ENCODE data around the gene HIVEP1. TPM values are rescaled to one million over a fixed set of nuclear protein-coding genes. Genes with fewer than 3 reads are reported as not detected.

HIVEP1 gene
- polyA plus RNA-seq, 3 donors = 1.7 to 8.7 (median 2.7) TPM

- Histone ChIP-seq H3K9me3 (replicated peaks in 1 of 2; ENCODE audit: control insufficient read depth in 1 of 2, insufficient read depth in 1 of 2, low read length in 2 of 2) (peaks cover 6 to 9% of the 10 kb centered on the region in 2 donors), H4K20me1 (ENCODE audit: insufficient read depth, low read length) (no peaks in the 10 kb centered on the region), H3K4me3 (replicated peaks in 1 of 3; ENCODE audit: low read depth in 2 of 3, low read length in 3 of 3) (no peak overlapping the region), H3K4me2 (replicated peaks; ENCODE audit: extremely low read depth, low read length, poor library complexity, severe bottlenecking) (no peak overlapping the region), H3K27me3 (ENCODE audit: control insufficient read depth in 2 of 2, insufficient read depth in 2 of 2, low read length in 2 of 2) (no peaks in the 10 kb centered on the region), H3K9ac (ENCODE audit: insufficient read depth, low read length, poor library complexity, severe bottlenecking) (no peak overlapping the region), H3K36me3 (replicated peaks in 1 of 2; ENCODE audit: control insufficient read depth in 1 of 2, insufficient read depth in 2 of 2, low read length in 2 of 2) (peaks cover 0 to 9% of the 10 kb centered on the region in 2 donors), H3K79me2 (ENCODE audit: insufficient read depth, low read length) (no peaks in the 10 kb centered on the region), H2AFZ (ENCODE audit: insufficient read depth, low read depth, low read length, poor library complexity, severe bottlenecking) (no peak overlapping the region), H3K4me1 (ENCODE audit: control insufficient read depth in 1 of 2, insufficient read depth in 2 of 2, low read length in 2 of 2) (no peaks in the 10 kb centered on the region), H3K27ac (ENCODE audit: low read depth in 1 of 2, low read length in 2 of 2) (no peak overlapping the region)
- Mint-ChIP-seq H3K4me1 (peaks cover 8% of the 10 kb centered on the region), H3K27me3 (ENCODE audit: low read depth in 3 of 3) (peaks cover 0 to 2% (median 2%) of the 10 kb centered on the region in 3 donors), H3K27ac (no peak overlapping the region), H3K9me3 (peaks cover 11 to 21% (median 17%) of the 10 kb centered on the region in 7 donors), H3K4me3 (no peak overlapping the region), H3K36me3 (peaks cover 46 to 52% of the 10 kb centered on the region in 2 donors)
- WGBS (ENCODE audit: insufficient coverage) = no CpG with 5 or more reads among the region's 4 CpGs
- TF ChIP-seq CTCF (IDR thresholded peaks at IDR 0.05) = no peak
- no peak for DNase-seq
- intact Hi-C loops (cut with micrococcal nuclease) = no loop called here
Measured at GRCh38 chr6:12026120-12026519, 14.0 kb downstream of the HIVEP1 start.

GRCh38 chr6:12026833-12027232, 14.7 kb downstream of the HIVEP1 start:
- no peaks in the 10 kb centered on the region for H4K20me1 ChIP-seq (ENCODE audit: insufficient read depth, low read length)
- no peak overlapping the region for H3K9ac ChIP-seq (ENCODE audit: insufficient read depth, low read length, poor library complexity, severe bottlenecking)
- no peak for TF ChIP-seq CTCF (IDR thresholded peaks at IDR 0.05)
- H3K4me1 Mint-ChIP-seq = peaks cover 5% of the 10 kb centered on the region
- no peaks in the 10 kb centered on the region for H3K27me3 ChIP-seq (ENCODE audit: control insufficient read depth in 2 of 2, insufficient read depth in 2 of 2, low read length in 2 of 2)
- DNase-seq = no peak
- peaks cover 9 to 13% of the 10 kb centered on the region in 2 donors for H3K9me3 ChIP-seq (replicated peaks in 1 of 2; ENCODE audit: control insufficient read depth in 1 of 2, insufficient read depth in 1 of 2, low read length in 2 of 2)
- no peak overlapping the region for H3K27ac ChIP-seq (ENCODE audit: low read depth in 1 of 2, low read length in 2 of 2)
- peaks cover 11 to 22% (median 17%) of the 10 kb centered on the region in 7 donors for H3K9me3 Mint-ChIP-seq
- no peak overlapping the region for H2AFZ ChIP-seq (ENCODE audit: insufficient read depth, low read depth, low read length, poor library complexity, severe bottlenecking)
- H3K4me1 ChIP-seq (ENCODE audit: control insufficient read depth in 1 of 2, insufficient read depth in 2 of 2, low read length in 2 of 2) = no peaks in the 10 kb centered on the region
- peaks cover 0 to 16% of the 10 kb centered on the region in 2 donors for H3K36me3 ChIP-seq (replicated peaks in 1 of 2; ENCODE audit: control insufficient read depth in 1 of 2, insufficient read depth in 2 of 2, low read length in 2 of 2)
- no peak overlapping the region for H3K4me3 ChIP-seq (replicated peaks in 1 of 3; ENCODE audit: low read depth in 2 of 3, low read length in 3 of 3)
- H3K36me3 Mint-ChIP-seq = peaks cover 46 to 52% of the 10 kb centered on the region in 2 donors
- no peak overlapping the region for H3K4me3 Mint-ChIP-seq
- no peak overlapping the region for H3K27ac Mint-ChIP-seq
- intact Hi-C loops (cut with micrococcal nuclease) = no loop called here
- WGBS (ENCODE audit: insufficient coverage) = no CpG with 5 or more reads among the region's 1 CpG
- H3K79me2 ChIP-seq (ENCODE audit: insufficient read depth, low read length) = peaks cover 2% of the 10 kb centered on the region
- H3K4me2 ChIP-seq (replicated peaks; ENCODE audit: extremely low read depth, low read length, poor library complexity, severe bottlenecking) = no peak overlapping the region
- peaks cover 0 to 2% (median 2%) of the 10 kb centered on the region in 3 donors for H3K27me3 Mint-ChIP-seq (ENCODE audit: low read depth in 3 of 3)
